ENCODE results near the gene INCA1. TPM values are rescaled to one million over a fixed set of nuclear protein-coding genes. Genes with fewer than 3 reads are reported as not detected.

The INCA1 gene
- polyA plus RNA-seq, 3 donors: 0.47 to 1.6 (median 1.1) TPM

GRCh38 chr17:5020502-5021023 is 23.2 kb upstream of the INCA1 start:
- WGBS, 3 donors: 86 to 88% (median 87%) methylated on average over 20 of the region's 20 CpGs
- H3K27ac ChIP-seq (ENCODE audit: low read depth, low read length): no peak overlapping the region

GRCh38 chr17:5019475-5019956 is 22.2 kb upstream of the INCA1 start:
- 31 to 53% (median 43%) methylated on average over 1 of the region's 1 CpG for WGBS, 3 donors
- no peak overlapping the region for H3K27ac ChIP-seq (ENCODE audit: low read depth, low read length)

GRCh38 chr17:5014357-5014756 is 17.0 kb upstream of the INCA1 start:
- H3K27ac ChIP-seq (ENCODE audit: low read depth, low read length): no peak overlapping the region
- 83 to 89% (median 83%) methylated on average over 4 of the region's 4 CpGs for WGBS, 3 donors

DNA sequence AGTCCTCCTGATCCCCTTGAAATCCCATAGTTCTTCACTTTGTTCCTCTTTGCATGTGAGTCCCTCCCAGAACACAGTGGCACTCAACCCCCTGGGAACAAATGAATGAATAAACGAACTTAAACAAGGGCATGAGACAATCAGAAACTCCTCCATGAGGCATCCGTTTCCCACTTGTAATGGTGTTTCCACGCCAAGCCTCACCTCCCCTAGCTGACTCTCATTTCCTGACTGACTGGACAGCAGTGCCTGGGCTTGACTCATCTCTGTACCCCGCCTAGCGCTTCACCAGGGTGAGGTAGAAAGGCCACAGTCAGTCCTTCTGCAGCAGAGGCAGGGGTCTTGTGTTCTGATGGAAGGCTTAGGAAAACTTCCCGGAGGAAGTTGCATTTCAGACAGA is 14.6 kb upstream of the INCA1 start:
- 75 to 86% (median 78%) methylated on average over 6 of the region's 6 CpGs for WGBS, 3 donors

GRCh38 chr17:5003214-5003867 is 6.0 kb upstream of the INCA1 start:
- WGBS, 3 donors: 94 to 96% (median 94%) methylated on average over 18 of the region's 18 CpGs
- no peak overlapping the region for H3K27ac ChIP-seq (ENCODE audit: low read depth, low read length)

More for the DNA sequence above, 14.6 kb upstream of the INCA1 start:
- H3K27ac ChIP-seq (ENCODE audit: low read depth, low read length): no peak overlapping the region

DNA sequence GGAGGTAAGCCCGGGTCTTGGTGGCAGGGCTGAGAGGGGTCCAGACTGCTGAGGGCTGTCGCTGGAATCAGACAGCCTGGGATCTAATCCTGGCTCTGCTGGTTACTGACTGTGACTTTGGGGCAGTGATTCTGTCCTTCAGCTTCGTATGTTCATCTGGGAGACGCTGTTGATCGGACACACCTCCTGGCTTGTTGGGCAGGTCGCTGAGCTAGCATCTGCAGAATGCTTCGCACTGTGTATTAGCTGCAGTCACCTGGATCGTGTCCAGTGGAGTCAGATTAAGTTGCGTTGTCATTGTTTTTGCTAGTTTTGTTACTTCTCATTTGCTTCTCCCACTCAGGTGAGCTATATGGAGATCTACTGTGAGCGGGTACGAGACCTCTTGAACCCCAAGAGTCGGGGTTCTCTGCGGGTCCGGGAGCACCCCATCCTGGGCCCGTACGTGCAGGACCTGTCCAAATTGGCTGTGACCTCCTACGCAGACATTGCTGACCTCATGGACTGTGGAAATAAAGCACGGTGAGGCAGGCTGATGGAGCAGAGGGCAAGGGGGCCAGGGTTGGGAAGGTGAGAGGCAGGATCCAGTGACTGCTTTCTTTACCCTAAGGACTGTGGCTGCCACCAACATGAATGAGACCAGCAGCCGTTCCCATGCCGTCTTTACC is 4.9 kb upstream of the INCA1 start:
- H3K27ac ChIP-seq (ENCODE audit: low read depth, low read length): no peak overlapping the region
- 92 to 94% (median 93%) methylated on average over 20 of the region's 20 CpGs for WGBS, 3 donors

- no peak overlapping the region for H3K27ac ChIP-seq (ENCODE audit: low read depth, low read length)
- 40 to 67% (median 61%) methylated on average over 11 of the region's 11 CpGs for WGBS, 3 donors
These were observed 2.9 kb upstream of the INCA1 start for GRCh38 chr17:5000237-5000639.

- no peak overlapping the region for H3K27ac ChIP-seq (ENCODE audit: low read depth, low read length)
- WGBS, 3 donors: 39 to 78% (median 69%) methylated on average over 12 of the region's 12 CpGs
These were observed 2.2 kb upstream of the INCA1 start for GRCh38 chr17:4999430-5000093.

DNA sequence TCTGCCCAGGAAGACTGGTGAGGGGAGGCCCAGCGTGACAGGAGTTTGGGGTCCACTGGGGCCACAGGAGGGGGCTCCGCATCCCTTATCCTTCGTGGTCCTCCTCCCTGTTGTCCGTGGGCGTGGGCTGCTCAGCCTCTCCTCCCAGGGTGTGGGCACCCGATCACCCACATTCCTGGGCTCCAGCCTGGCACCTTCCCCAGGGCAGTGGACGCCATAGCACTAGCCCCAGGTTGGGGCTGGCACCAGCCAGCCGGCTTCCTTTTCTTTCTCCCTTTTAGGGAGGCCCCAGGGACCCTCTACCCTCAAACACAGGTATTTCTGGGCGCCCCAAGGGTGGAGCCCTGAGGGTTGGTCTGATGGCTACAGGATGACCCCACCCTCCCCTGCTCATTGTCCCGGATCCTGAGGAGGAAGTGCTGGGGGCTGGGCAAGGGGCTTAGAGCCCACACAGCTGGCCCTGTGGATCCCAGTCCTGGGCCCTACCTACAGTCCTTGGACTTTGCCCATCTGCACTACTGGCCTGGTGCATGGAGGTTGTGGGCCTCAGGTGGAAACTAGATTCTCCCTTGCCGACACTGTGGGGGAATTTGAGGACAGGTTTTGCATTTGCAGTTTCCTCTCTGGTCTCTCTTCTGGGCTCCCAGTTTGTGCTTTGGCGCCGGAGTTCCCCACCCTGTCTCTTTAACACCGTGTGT is 1.6 kb upstream of the INCA1 start:
- no peak overlapping the region for H3K27ac ChIP-seq (ENCODE audit: low read depth, low read length)
- WGBS, 3 donors: 12 to 30% (median 20%) methylated on average over 14 of the region's 14 CpGs

DNA sequence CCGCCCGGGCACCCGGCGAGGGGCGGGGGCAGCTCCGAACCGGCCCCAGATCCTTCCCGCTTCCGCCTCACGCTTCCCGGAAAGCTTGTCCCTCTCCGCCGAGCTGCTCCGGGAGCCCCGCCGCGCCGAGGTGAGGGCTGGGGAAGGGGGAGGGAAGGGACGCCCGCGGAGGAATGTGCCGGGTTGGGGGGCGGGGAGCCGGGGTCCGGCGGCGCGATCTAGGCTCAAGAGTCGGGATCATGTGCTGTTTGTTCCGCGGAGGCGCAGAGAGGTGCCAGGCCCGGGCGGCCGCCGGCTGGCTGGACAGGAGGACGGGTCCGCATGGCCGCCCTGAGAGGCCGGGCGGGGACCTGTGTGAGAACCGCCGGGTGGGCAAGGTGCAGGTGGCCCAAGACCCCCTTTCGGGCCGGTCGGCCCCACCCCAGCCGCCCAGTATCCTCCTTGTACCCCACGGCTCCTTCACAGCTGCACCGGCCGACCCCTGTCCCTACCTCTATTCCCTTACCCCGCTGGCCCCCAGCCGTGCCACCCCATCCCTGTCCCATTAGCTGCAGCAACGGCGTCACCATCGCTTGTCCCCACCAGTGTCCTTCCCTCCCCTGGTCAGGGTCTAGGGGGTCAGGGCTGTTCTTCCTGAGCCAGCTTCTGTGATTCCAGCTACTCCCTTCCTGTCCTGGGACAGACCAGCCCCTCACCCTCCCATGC is 857 bp upstream of the INCA1 start:
- H3K27ac ChIP-seq (ENCODE audit: low read depth, low read length): no peak overlapping the region
- WGBS, 3 donors: 1 to 2% (median 2%) methylated on average over 42 to 55 of the region's 55 CpGs

DNA sequence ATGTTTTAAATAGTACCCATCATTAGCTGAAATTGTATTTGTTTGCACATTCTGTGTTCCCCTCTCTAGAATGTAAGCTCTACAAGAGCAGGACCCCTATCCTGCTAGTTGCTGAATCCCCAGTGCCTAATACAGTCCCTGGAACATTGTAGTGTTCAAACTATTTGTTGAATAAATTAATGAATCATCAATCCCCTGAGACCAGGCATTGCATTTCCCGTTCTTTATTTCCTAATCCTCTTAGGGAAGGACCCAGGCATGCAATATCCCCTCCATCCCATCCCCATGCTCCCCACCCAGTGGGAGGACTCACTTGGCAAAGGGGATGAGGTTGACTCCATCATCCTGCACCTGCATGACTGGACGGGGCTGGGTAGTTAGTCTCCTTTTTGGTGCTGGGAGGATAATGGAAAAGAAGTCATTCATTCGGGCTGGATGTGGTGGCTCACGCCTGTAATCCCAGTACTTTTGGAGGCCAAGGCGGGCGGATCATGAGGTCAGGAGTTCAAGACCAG is 3.2 kb downstream of the INCA1 start:
- no peak overlapping the region for H3K27ac ChIP-seq (ENCODE audit: low read depth, low read length)
- WGBS, 3 donors: 78 to 86% (median 84%) methylated on average over 6 of the region's 6 CpGs

- H3K27ac ChIP-seq (ENCODE audit: low read depth, low read length): peak overlapping the region; percentile 56
- 1 to 7% (median 1%) methylated on average over 29 to 30 of the region's 30 CpGs for WGBS, 3 donors
These were observed 9.4 kb downstream of the INCA1 start for GRCh38 chr17:4987767-4988567.

DNA sequence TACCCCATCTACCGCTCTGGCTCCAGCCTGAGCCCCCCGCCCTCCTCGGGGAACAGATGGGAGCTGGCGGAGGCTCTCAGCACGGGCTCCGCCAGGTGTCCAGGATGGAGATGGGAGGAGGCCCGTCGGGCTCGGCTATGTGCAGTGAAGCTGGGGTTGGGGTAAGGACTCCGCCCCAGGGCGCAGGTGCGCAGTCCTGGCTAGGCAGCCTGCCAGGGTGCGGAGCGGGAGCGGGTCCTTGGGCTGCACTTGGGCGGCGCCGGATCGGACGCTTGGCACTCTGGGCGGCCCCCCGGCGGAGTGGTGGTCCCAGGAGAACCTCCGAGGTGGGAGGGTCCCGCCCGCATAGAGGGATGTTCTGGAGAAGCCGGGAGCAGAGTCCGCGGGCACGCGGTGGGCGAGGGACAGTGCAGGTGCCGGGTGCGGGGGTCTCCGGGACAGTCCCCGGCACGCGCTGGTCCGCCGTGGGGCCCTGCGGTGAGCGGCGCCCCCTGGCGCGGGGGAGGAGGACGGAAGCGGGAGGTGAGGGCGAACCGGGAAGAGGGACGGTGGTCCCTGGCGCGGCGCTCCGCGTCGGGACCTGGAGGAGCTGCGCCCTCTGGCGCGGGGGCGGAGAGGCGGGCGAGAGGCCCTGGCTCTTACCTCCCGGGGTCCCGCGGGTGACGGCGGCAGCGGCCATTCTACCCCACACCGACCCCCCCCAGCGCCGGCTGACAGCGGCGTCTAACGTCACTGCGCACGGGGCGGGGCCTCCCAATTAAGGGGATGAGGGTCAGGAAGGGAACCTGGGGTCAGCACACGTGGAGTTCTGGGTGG is 10.2 kb downstream of the INCA1 start, which contains the start of gene CAMTA2:
Gene CAMTA2 (minus strand): TSS at position 725 of the 816 bp plus-strand sequence. CDS start 1,453 bp downstream, outside the sequence.
- WGBS, 3 donors: 0 to 2% (median 1%) methylated on average over 58 to 78 of the region's 78 CpGs
- peak within 1 kb of the TSS; percentile 56 for H3K27ac ChIP-seq (ENCODE audit: low read depth, low read length)

- no peak overlapping the region for H3K27ac ChIP-seq (ENCODE audit: low read depth, low read length)
- 24 to 30% (median 29%) methylated on average over 5 of the region's 5 CpGs for WGBS, 3 donors
These were observed 10.9 kb downstream of the INCA1 start for GRCh38 chr17:4986403-4986802.

DNA sequence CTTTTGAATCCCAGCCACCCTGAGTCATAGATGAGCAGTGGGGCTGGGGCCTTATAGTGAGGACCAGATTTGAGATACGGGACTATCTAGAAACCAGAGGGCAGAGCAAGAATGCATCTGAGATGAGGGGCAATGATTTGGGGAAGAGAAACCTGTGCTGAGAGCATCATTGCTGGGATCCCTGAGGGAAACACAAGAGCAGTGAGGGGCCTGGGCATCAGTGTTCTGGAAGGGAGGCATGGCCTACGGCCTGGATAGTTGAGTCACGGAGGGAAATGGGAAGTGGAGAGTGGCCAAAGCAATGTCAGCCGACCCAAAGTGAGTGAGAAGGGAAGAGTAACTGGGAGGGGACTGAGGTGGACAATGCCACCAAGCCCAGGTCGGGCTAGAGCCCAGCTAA is 15.0 kb downstream of the INCA1 start:
- 56 to 66% (median 61%) methylated on average over 5 of the region's 5 CpGs for WGBS, 3 donors
- H3K27ac ChIP-seq (ENCODE audit: low read depth, low read length): no peak overlapping the region

DNA sequence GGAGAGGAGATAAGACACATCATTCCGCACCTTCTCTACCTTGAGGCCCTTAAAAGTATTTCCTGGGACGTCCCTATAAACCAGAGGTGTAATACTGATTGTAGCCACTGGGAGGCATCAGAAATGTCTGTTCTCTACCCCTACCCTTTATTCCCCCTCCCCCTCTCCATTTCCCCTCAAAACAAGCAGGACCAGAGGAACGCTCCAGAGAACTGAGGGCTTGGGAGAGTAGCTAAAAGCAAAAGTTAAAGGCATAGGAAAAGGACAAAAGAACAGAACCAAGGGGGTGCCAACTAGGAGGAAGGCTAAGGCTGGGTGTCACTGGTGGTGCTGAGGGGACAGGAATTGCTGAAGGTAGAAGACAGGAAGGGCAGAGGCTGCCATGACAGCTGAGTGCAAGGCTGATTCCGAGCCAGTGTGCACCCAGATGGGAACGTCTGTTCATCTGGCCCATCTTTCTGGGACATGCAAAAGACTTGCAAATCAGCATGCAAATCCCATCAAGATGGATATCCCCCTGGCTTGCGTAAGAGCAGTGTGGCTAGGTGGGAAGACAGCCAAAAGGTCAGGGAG is 16.6 kb downstream of the INCA1 start:
- H3K27ac ChIP-seq (ENCODE audit: low read depth, low read length): no peak overlapping the region
- WGBS, 3 donors: 35 to 44% (median 40%) methylated on average over 6 of the region's 6 CpGs

Data from adipose tissue (tissue), 3 donors.